GM21390 (cell line): ENCODE data around the gene USP16.
"Not testable (repeated sequence)": the region's sequence is repeated elsewhere in the genome, so short reads cannot be mapped to it uniquely, and the experiment has no call there.

ENCODE experiments used
- ATAC-seq: cut with Tn5 transposase; IDR thresholded peaks from one replicate; pipeline ENCODE4 v1.9.1; 2021; ENCODE audit not compliant: unreplicated experiment

USP16 gene

DNA sequence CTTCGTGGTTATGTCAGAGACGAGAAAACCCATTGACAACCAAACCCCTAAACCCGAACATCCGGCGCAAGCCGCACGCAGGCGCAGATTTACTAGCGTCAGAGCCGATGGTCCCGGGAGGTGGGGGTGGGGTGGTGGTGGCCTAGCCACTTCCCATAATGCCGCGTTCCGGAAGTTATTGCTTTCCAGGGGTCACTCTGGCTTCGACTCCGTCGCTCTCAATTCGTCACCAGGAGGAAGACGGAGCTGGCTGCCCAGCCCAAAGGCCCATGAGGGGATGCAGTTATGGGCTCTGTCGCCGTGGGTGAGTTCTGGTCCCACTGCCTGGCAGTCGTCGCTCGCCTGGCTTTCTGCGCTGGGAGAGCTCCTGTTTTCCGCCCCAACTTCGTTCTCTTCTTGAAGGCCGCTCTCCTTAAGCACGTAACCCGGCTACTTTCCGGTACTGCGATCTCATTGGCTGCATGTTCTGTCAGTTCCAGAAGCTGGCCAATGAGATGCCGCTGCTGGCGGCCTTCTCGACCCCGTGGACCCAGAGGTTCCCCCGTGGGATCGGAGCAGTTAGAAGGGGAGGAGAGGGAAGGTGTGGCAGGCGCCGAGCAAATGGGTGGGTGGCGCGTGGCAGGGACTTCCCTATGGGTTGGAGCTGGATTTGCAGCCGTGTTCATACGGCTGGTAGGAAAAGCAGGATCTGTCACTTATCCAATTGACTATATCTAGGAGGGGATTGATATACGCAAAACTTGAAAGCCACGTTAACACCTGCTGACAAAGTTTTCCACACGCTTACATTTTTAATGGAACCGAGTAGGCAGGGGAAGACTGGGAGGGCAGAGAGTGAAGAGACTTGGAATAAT is at the start of gene USP16:
TSS of gene USP16 (plus strand) at position 195 of the 854 bp plus-strand sequence. CDS start 3,246 bp downstream, outside the sequence.
- ATAC-seq = peak; percentile 97

GRCh38 chr21:28975397-28975796 is 49.1 kb upstream of the USP16 start:
- no peak for ATAC-seq

DNA sequence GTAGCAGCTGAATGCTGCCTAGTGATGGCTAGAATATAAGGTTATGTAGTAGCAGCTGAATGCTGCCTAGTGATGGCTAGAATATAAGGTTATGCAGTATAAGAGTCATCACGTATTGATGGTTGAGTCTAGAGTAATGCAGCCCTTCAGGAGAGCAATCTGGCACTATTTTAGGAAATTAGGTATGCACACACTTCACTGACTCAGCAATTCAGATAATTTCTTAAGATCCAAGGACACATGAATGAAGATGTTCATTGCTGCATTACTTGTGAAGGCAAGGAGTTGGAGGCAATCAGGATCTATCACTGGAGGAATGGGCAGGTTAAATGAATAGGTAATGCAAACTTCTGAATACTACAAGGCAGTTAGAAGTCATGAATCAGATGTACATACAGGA is 45.4 kb upstream of the USP16 start:
- no peak for ATAC-seq

DNA sequence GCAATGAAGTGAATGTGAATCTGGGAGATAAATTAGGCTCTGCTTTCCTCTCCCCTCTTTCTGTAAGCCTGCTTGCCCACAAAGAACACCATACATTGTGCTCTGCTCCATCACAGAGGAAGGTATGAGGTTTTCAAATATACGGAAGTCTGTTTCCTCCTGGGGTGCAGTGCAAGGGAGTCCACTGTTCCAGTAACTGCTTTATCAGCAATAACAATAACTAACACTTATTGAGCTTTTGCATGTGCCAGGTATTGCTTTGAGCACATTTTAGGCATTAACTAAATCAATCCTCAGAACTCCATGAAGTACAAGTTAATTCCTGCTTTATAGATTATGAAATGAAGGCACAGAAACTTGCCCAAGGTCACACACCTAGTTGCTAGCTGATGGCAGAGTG is 41.8 kb upstream of the USP16 start:
- ATAC-seq = no peak

DNA sequence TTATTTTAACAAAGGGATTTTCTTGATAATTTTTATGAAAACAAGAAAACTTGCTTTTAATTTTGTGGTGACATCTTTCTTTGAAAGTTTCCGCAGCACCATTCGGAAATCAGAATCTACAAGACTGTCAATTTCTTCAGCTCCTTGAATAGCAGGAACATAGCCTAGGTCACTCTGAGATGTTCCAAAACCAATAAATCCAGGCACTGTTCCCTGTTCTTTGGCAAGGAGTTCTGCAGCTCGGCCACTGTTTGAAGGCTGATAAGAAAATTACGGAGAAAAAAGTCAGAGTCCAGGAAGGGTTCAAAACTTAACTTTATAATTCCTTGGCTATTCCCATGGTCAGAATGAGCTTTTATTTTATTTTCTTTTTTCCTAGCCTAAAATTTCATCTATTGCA is 37.8 kb upstream of the USP16 start:
- ATAC-seq = no peak

GRCh38 chr21:28988146-28988545 is 36.3 kb upstream of the USP16 start:
- not testable (repeated sequence) for ATAC-seq

- ATAC-seq = no peak
Observed at GRCh38 chr21:28991861-28992525, 32.5 kb upstream of the USP16 start.

DNA sequence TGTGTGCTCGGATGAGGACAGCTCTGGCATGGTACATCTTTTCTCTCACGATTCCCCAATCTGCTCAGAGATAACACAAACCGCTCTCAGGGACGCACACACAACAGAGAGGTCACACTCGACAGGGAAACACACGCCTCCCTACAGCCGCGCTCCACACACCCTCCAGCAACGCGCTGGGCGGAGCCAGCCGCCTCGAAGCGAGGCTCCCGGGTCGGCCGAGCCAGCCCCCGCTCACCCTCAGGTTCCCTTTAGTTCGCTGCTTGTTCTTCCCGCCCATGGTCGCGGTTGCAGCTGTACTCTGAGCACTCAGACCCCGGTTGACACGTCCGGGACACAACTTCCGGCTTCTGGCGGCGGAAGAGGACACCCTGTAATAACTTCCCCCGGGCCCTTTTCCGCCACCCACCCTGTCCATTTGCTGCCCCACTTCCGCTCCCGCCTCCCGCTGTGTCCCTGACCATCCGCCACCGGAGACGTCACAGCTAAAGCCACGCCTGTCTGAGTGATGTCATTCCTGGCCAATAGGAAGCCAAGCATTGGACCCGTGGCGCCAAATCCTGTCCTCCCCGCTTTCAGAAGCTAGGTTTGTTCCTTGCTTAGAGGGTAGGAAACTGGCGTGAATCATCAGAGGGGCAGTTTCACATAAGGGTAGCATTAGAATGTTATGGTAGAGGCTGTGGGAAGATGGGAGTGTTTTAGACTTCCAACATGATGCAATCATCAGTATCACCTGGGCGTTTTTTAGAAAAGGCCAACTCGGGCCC is 31.8 kb upstream of the USP16 start, which contains the start of gene LTN1:
TSS of gene LTN1 (minus strand) at position 352 of the 767 bp plus-strand sequence. CDS start at position 280, 72 bp downstream.
- ATAC-seq = peak; percentile 97

- ATAC-seq = no peak
Observed at GRCh38 chr21:28993293-28993629, 31.2 kb upstream of the USP16 start.

DNA sequence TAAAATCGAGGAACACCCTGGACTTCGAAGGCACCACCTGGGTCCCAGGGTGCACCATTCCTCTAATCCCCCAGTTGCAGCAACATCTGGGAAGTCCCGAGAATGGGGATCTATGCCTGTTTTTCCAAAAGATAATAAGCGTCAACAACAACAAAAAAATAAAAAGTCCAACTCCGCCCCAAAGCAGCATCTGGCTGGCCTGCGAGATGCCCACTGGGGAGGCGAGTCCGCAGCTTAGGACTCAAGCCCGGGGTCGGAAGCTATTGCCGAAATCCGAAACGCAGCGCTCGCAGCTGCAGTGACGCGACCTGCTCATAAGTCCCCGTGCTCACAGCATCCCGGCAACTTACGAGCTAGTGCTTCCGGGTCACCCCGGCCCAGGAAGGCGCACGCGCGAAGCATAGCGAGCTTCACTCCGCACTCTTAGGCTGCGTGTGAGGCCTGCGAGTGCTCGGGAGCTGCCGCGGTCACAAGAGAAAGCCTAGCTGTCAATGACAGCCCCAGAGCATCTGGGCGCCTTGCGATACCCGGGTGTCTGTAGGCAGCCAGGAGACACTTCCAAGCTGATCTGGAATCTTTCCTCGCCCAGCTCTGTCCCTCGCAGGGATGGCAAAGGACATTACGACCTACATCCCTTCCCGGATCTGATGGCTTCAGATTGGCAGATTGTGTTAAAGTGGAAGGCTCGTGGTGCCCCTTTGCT is 21.9 kb upstream of the USP16 start:
- ATAC-seq = peak; percentile 99

DNA sequence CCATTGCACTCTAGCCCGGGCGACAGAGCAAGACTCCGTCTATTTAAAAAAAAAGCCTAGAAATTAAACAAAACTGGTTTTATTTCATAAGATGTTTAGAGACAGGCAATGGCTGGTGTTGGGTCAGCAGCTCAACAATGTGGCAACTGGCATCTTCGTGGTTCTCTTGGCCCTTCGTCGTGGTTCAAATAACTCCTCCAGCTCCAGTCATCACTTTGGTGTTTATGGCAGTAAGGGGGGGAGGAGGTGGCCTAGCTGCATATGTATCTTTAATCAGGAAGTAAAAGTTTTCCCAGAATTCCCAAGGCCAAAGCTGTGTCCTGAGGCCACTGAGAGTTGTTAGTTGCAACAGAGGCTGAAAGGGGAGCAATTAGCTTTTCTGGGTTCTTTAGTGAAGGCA is 18.8 kb upstream of the USP16 start:
- ATAC-seq = no peak

DNA sequence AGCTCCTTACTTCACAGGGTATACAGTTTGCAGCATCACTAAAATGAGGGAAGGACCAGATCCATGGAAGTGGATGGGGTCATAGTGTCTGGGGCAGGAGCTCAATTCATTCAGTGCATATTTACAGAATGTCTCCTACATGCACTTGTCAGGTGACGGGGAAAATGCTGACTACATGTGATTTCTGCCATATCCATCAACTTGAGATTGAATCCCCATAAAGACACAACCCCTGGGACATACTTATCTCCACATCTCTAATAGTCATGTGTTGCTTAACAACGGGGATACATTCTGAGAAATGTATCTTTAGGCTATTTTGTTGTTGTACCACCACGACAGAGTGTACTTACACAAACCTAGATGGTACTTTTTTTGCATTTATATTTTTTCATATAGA is 17.3 kb upstream of the USP16 start:
- no peak for ATAC-seq

DNA sequence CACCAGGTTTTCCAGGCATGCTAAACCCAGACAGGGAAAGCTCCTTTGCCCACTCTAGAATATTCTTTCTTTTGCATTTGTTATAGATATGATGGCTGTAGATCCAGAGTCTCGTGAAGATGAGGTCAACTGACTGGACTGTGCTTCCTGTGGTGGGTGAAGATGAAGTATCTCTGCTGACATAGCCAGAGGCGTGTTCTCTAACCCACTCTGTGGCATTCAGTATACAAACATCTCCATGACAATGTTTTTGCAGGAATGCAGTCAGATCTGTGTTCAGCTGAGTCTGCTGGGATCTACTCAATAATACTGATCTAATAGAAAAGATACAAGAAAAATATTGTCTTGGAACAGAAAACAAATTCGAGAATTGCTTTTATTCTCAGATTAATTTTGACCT is 16.7 kb upstream of the USP16 start:
- ATAC-seq = no peak

GRCh38 chr21:29008367-29008766 is 16.1 kb upstream of the USP16 start:
- ATAC-seq = no peak

DNA sequence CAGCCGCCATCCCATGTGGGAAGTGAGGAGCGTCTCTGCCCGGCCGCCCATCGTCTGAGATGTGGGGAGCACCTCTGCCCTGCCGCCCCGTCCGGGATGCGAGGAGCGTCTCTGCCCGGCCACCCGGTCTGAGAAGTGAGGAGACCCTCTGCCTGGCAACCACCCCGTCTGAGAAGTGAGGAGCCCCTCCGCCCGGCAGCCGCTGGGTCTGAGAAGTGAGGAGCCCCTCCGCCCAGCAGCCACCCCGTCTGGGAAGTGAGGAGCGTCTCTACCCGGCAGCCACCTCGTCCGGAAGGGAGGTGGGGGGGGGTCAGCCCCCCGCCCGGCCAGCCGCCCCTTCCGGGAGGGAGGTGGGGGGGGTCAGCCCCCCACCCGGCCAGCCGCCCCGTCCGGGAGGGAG is 13.2 kb upstream of the USP16 start:
- ATAC-seq = not testable (repeated sequence)

DNA sequence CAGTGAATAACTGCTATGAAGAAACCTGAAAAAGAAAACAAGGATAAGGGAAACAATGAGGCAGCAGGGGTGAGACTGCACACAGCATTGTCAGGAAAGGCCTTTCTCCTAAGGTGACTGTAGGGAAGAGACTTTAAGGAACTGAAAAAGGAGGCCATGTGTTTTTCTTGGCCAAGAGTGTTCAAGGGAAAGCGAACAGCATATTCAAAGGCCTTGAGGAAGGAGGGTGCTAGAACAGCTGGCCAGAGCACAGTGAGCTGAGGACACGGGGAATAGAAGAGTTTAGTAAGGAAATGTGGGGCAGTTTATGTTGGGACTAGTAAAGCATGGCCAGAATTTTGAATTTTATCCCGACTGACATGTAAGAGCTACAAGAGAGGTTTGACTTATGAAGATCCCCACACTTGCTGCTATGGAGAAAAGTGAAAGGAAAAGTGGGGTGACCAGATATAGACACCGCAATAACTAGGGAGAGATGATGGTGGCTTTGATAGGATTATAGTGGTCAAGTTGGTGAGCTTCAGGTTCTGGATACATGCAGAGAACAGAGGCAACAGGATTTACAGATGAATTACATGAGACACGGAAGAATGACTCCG is 6.7 kb upstream of the USP16 start:
- ATAC-seq = no peak

DNA sequence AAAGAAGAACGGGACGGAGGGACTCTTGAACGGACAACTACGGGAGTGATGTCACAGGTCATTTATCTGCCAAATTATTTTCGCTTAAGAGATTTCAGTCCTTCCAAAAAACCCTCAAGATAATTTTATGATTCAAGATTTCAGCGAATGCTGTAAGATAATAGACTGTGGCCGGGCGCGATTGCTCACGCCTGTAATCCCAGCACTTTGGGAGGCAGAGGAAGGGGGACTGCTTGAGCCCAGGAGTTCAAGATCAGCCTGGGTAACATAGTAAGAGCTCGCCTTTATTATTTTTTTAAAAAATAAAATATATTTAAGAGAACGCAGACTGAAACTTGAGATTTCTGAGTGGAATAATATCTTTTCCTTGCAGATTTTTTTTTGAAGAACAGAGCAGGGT is 5.9 kb upstream of the USP16 start:
- peak; percentile 21 for ATAC-seq

DNA sequence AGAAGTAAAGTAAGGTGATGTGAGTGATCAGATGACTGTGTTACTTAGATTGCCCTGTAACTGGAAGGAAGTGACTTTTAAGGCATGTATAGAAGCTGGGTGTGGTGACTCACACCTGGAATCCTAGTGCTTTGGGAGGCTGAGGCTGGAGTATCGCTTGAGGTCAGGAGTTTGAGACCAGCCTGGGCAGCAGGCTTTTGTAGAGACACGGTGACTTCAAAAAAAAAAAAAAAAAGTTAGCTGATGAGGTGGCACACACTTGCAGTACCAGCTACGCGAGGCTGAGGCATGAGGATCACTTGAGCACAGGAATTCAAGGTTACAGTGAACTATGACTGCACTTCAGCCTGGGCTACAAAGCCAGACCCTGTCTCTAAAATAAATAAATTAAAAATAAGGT is 2.3 kb upstream of the USP16 start:
- ATAC-seq = no peak

- ATAC-seq = no peak
Observed at GRCh38 chr21:29025328-29025713, 853 bp downstream of the USP16 start.

GRCh38 chr21:29029524-29029923 is 5.1 kb downstream of the USP16 start:
- no peak for ATAC-seq

DNA sequence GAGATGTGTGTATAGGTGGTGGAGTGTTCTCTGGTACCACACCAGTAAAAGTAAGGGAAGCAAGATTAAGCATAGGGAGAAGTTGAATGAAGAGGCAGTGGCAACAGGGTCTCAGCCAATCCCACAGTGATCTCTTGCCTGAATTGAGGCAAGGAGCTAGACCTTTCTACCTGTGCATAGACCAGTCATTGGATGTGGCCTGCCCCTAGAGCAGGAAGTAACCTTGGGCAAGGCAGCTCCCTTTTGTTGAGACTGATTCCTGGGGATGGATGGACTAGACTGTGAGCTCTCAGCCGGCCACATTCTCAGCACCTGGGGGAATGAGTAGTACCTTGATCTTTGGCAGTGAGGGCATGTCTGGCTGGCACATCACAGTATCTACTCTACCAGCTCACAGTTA is 6.4 kb downstream of the USP16 start:
- ATAC-seq = no peak
